ENCODE measurements around the gene LACTB. TPM values are rescaled to one million over a fixed set of nuclear protein-coding genes. Genes with fewer than 3 reads are reported as not detected.

Gene LACTB
- total RNA-seq, 4 donors from 2014 or later = 13.6 to 25.0 (median 19.4) TPM

- intact Hi-C loops (cut with DNase I; ENCODE audit: low total_unique reads) = no loop called here
- no peak for DNase-seq (ENCODE audit: low spot score in 2 of 2)
- TF ChIP-seq CTCF (IDR thresholded peaks at IDR 0.05) (no peak), POLR2A (IDR thresholded peaks at IDR 0.05) (no peak)
- H3K4me3 ChIP-seq (ENCODE audit: low read depth, poor library complexity, severe bottlenecking) = no peak overlapping the region
Observed at GRCh38 chr15:63111481-63111880, 10.2 kb upstream of the LACTB start.

- intact Hi-C loops (cut with DNase I; ENCODE audit: low total_unique reads) = no loop called here
- no peak for DNase-seq (ENCODE audit: low spot score in 2 of 2)
- TF ChIP-seq CTCF (IDR thresholded peaks at IDR 0.05) = no peak
- no peak for TF ChIP-seq POLR2A (IDR thresholded peaks at IDR 0.05)
- H3K4me3 ChIP-seq (ENCODE audit: low read depth, poor library complexity, severe bottlenecking) = no peak overlapping the region
- WGBS, 2 donors = 94 to 97% methylated on average over 3 of the region's 3 CpGs
Observed at GRCh38 chr15:63112871-63113270, 8.8 kb upstream of the LACTB start.

GRCh38 chr15:63114465-63114864, 7.2 kb upstream of the LACTB start:
- no peak for DNase-seq (ENCODE audit: low spot score in 2 of 2)
- no peak overlapping the region for H3K4me3 ChIP-seq (ENCODE audit: low read depth, poor library complexity, severe bottlenecking)
- no peak for TF ChIP-seq CTCF (IDR thresholded peaks at IDR 0.05)
- no peak for TF ChIP-seq POLR2A (IDR thresholded peaks at IDR 0.05)
- 68 to 70% methylated on average over 2 of the region's 2 CpGs for WGBS, 2 donors
- intact Hi-C loops (cut with DNase I; ENCODE audit: low total_unique reads) = no loop called here

GRCh38 chr15:63118854-63119253, 2.8 kb upstream of the LACTB start:
- 86 to 90% methylated on average over 3 of the region's 3 CpGs for WGBS, 2 donors
- TF ChIP-seq POLR2A (IDR thresholded peaks at IDR 0.05) (no peak), CTCF (IDR thresholded peaks at IDR 0.05) (no peak)
- no peak for DNase-seq (ENCODE audit: low spot score in 2 of 2)
- intact Hi-C loops (cut with DNase I; ENCODE audit: low total_unique reads) = no loop called here
- H3K4me3 ChIP-seq (ENCODE audit: low read depth, poor library complexity, severe bottlenecking) = no peak overlapping the region

- WGBS, 2 donors = 2 to 3% methylated on average over 16 to 26 of the region's 59 CpGs
- H3K4me3 ChIP-seq (ENCODE audit: low read depth, poor library complexity, severe bottlenecking) = peak overlapping the region; percentile 97
- intact Hi-C loops (cut with DNase I; ENCODE audit: low total_unique reads) = no loop called here
- DNase-seq (ENCODE audit: low spot score in 2 of 2) = peak; percentile 85 to 99
- TF ChIP-seq POLR2A (IDR thresholded peaks at IDR 0.05) (no peak), CTCF (IDR thresholded peaks at IDR 0.05) (no peak)
Observed at GRCh38 chr15:63122002-63122875, 578 bp downstream of the LACTB start.
